HG03064 (cell line): ENCODE data around the gene MEGF11.

Experiments used
- ATAC-seq: cut with Tn5 transposase; IDR thresholded peaks from one replicate; pipeline ENCODE4 v1.9.1; 2021; ENCODE audit warnings: low read depth; ENCODE audit not compliant: unreplicated experiment

MEGF11 gene

GRCh38 chr15:65914981-65915925 lies 338.3 kb downstream of the MEGF11 start:
- no peak for ATAC-seq

GRCh38 chr15:65914386-65914785 lies 339.2 kb downstream of the MEGF11 start:
- ATAC-seq: no peak

GRCh38 chr15:65913631-65914199 lies 339.8 kb downstream of the MEGF11 start:
- no peak for ATAC-seq

- ATAC-seq: no peak
These were observed 341.3 kb downstream of the MEGF11 start for GRCh38 chr15:65912235-65912634.

GRCh38 chr15:65910341-65910740 lies 343.2 kb downstream of the MEGF11 start:
- no peak for ATAC-seq

- no peak for ATAC-seq
These were observed 343.7 kb downstream of the MEGF11 start for GRCh38 chr15:65909831-65910230.

- ATAC-seq: no peak
These were observed 344.7 kb downstream of the MEGF11 start for GRCh38 chr15:65908876-65909275.

- ATAC-seq: no peak
These were observed 345.9 kb downstream of the MEGF11 start for GRCh38 chr15:65907661-65908060.

- ATAC-seq: no peak
These were observed 347.2 kb downstream of the MEGF11 start for GRCh38 chr15:65906396-65906795.

GRCh38 chr15:65904301-65904700 lies 349.2 kb downstream of the MEGF11 start:
- ATAC-seq: no peak

GRCh38 chr15:65903296-65904073 lies 350.1 kb downstream of the MEGF11 start:
- ATAC-seq: no peak

GRCh38 chr15:65902373-65902772 lies 351.2 kb downstream of the MEGF11 start:
- ATAC-seq: peak; percentile 52

- no peak for ATAC-seq
These were observed 351.7 kb downstream of the MEGF11 start for GRCh38 chr15:65901836-65902235.

GRCh38 chr15:65901336-65901735 lies 352.2 kb downstream of the MEGF11 start:
- no peak for ATAC-seq

- no peak for ATAC-seq
These were observed 353.1 kb downstream of the MEGF11 start for GRCh38 chr15:65900488-65900887.

- no peak for ATAC-seq
These were observed 357.3 kb downstream of the MEGF11 start for GRCh38 chr15:65896236-65896635.

- ATAC-seq: no peak
These were observed 360.5 kb downstream of the MEGF11 start for GRCh38 chr15:65893060-65893459.

GRCh38 chr15:65888981-65889380 lies 364.6 kb downstream of the MEGF11 start:
- no peak for ATAC-seq

GRCh38 chr15:65887565-65887964 lies 366.0 kb downstream of the MEGF11 start:
- ATAC-seq: no peak

GRCh38 chr15:65885668-65886218 lies 367.8 kb downstream of the MEGF11 start:
- no peak for ATAC-seq

GRCh38 chr15:65884511-65884910 lies 369.0 kb downstream of the MEGF11 start:
- ATAC-seq: no peak
